NCI-H460 (cell line): ENCODE data around the gene CDH13. TPM values are rescaled to one million over a fixed set of nuclear protein-coding genes. Genes with fewer than 3 reads are reported as not detected.
"Not testable (repeated sequence)": the region's sequence is repeated elsewhere in the genome, so short reads cannot be mapped to it uniquely, and the experiment has no call there.

Experiments used
- DNase-seq: peaks from one replicate; pipeline ENCODE4 v3.0.0-alpha.2; 2016; ENCODE audit warnings: low read depth; ENCODE audit errors: extremely low read depth
- total RNA-seq: library from RNA; depleted of rRNA; stranded (reverse); fragments of >200 nt; shearing (Covaris generic); gene quantifications from 2 replicates; pipeline ENCODE4 v1.2.3, GENCODE V29; 2014

The CDH13 gene
- total RNA-seq, 1 experiment from 2014 or later: 123 TPM

DNA sequence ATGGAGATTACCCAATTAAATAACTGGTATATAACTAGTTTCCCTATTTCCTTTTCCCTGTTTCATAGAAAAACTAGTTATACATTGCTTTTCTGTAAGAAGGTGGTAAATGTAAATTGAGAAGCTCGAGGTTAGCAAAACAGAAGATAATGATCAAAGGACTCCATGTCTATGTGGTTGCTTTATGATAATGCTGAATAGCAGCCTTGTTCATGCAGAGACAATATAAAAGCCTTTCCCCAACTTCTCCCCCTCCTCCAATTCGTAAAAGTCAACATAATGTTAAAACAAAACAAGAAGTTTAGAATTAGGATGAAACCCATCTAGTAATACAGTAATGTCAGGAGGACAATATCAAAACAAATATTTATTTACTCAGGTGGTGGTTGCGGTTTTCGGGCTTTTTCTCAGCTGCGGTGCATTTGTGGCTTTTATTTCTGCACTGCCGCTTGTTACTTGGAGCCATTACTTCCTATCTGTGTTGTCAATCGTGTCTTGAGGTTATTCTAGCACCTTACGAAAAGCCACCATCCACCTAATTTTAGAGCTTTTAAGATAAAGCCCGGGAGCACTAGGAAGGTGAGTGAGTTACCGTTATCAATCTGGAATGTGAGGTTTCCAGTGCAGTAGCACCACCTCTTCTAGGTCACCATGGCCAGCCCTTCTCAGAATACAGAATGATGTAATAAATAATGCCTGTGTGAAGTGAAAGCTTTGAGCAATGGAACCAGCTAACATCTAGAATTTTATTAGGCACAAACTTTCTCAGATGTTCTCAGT, 297.5 kb downstream of the CDH13 start:
- DNase-seq: no peak

DNA sequence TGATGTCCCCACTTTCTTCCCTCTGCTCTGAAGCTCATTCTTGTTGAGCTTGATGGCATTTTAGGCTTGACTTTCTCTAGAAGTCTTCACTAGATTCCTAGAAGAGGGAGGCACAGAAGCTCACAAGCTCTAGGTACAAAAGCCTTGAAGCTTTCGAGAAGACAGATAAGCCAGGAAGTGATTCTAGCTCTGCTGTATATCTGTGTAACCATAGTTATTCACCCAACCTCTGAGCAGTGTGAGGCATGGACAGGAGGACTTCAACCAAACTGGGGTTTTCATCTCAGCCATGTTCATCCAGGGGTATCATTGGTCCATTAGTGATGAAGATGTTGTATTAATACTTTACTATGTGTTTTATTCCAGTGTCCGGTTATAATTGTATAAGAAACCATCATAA, 299.7 kb downstream of the CDH13 start:
- no peak for DNase-seq

DNA sequence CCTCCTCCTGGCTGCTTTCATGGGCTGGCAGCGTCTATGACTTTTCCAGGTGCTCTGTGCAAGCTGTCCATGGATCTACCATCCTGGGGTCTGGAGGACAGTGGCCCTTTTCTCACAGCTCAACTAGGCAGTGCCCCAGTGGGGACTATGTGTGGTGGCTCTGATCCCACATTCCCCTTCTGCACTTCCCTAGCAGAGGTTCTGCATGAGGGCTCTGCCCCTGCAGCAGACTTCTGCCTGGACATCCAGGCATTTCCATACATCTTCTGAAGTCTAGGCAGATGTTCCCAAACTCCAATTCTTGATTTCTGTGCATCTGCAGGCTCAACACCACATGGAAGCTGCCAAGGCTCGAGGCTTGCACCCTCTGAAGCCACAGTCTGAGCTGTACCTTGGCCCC, 307.2 kb downstream of the CDH13 start:
- DNase-seq: not testable (repeated sequence)

DNA sequence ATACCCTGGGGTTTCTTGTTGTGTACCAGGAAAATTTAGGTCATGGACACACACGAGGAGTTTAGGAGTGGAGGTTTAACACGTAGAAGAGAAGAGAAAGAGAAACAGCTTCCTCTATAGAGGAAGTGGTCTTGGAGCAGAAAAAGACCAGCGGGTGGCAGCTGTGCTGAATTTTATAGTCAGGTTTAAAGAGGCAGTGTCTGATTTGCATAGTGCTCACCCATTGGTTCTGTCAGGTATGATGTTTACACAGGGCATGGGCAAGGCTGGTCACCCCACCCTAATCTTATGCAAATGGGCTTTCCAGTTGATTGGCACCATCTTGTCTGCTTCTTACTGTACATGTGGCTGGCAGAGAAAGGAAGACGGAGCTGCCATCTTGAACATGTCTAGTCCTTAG, 309.0 kb downstream of the CDH13 start:
- no peak for DNase-seq

DNA sequence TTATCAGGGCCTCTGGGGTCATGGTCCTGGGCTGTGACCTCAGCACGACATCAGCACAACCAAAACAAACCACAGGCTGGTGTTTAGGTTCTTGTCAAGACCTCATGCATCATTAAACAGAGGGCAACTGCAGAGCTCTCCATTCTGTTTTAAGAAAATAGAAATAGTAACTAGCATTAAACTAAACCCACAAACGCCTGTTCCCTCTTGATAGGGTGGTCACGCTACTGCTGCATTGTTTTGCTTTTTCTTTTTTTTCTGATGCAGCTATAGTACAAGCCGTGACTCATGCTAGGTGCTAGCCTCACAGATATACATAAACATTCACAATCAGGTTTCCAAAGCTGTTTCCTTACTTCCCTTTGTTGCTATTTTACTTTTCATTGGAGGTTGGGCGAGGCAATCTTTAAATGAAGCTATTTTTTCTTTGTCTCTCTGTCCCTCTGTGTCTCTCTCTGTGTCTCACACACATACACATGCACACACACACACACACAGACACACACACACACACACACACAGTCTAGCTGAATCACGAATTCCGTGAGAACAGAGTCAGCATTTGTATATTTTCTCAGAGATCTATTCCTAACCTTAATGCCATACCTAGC, 310.3 kb downstream of the CDH13 start:
- no peak for DNase-seq

DNA sequence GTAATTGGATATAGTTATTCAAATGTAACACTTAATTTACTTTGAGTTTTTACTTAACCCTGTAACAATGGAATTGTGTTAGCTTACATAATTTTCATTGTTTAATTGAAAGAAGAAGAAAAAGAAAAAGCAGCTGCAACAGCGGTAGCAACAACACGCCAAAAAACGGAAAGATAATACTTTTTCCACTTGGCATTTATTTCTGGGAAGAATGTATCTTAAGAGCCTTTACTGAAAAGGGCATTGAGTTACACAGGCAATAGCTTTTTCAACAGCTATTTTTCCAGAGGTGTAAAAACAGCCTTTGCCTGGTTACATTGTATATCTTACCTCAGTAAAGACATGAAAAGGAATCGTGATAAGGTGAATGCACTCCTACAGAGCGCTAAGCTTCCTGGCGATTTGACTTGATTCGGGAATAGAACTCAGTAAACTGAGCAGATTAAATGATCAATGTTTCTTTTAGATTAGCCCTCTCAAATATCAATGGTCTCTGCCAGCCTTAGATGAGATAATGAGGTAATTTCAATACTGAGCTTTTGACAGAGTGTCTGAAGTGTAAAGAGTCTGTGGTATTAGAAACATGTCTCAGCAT, 311.3 kb downstream of the CDH13 start:
- DNase-seq: no peak

DNA sequence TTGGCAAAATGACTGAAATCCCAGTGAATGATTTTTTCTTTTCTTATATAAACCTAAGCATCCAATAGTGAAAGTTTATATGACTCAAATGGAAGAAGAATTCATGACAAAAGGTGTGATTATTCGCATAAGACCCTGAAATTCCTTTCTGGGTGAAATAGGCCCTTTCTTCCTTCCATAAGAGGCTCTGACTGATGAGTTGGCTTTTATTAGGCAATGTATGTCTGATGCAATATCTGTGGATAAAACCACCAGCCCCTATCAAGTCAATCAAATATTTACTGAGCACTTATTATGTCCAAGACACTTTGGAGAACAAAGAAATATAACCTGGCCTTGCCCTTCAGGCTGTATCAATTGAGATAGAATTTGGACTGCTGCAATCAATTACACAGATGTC, 316.6 kb downstream of the CDH13 start:
- peak; percentile 11 for DNase-seq

DNA sequence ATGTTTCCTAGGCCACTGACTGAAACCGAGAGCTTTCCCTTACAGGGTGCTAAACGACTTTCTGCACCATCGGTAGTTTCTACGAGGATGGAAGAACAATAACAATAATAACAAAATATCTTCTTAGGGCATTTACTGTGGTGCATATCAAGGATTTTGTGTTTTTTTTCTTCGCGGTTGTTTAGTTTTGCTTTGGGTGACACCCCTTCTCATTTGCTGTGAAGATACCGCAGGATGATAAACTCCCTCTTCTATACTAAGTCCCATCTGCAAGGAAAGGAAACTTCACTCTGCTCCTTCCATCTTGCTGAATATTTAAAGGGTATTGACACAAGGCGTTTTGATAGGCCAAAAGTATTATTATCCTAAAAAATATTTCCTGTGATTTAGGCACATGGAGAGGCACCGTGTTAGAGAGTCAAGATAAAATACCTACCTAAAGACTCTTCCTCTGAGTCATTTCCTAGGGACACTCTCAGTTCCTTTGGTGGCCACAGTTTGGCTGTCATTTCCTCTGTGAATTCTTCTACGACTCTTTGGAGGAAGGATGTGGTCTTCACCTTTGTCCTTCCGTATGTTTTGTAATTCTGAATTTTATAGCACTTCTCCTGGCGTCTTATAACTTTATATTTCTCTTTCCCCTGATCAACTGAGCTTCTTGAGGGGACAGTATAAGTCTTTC, 318.8 kb downstream of the CDH13 start:
- DNase-seq: no peak

DNA sequence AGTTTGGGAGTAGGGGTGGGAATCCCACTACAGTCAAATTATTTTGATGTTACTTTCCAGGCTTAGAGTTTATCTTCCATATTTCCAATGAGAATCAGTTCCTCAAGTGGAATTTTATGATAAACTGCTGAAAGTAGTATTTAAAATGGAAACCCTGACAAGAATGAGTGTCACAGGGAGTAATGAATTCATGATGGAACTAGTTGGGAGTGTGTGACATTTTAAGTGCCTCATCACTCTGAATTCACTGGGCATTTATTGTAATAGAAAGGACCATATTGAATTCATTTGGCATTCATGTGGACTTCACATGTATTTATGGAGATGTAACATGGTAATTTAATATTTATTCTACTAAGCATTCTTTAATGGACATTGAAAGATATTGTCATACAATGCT, 320.9 kb downstream of the CDH13 start:
- no peak for DNase-seq

DNA sequence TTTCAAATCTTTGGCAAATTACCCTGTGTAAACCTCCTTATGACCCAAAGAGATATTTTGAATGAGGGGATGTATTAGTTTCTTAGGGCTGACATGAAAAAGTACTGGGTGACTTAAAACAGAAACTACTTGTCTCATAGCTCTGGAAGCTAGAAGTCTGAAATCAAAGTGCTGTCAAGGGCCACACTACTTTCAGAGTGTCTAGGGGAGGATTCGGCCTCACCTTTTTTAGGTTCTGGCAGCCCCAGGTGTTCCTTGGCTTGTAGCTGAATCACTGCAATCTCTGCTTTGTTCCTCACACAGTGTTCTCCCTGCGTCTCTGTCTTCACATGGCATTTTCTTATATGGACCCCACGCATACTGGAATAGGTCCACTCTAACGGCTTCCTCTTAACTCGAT, 322.2 kb downstream of the CDH13 start:
- no peak for DNase-seq

DNA sequence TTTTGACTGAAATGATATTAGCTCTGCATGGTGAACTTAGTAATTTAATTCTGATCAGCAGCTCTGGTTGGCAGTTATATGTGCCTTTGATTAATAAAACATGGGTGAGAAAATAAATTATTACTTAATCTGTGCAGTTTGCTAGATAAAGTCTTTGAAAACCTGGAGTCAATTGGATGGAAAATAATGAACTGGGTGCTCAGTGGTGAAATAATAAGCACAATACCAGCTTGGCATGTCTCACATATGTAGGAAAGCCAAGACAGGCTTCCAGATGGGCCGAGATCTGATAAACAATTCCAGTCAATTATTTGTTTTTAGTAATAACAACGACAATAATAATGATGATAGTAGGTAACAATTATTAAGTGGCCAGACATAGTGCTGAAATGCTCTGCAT, 326.7 kb downstream of the CDH13 start:
- no peak for DNase-seq

DNA sequence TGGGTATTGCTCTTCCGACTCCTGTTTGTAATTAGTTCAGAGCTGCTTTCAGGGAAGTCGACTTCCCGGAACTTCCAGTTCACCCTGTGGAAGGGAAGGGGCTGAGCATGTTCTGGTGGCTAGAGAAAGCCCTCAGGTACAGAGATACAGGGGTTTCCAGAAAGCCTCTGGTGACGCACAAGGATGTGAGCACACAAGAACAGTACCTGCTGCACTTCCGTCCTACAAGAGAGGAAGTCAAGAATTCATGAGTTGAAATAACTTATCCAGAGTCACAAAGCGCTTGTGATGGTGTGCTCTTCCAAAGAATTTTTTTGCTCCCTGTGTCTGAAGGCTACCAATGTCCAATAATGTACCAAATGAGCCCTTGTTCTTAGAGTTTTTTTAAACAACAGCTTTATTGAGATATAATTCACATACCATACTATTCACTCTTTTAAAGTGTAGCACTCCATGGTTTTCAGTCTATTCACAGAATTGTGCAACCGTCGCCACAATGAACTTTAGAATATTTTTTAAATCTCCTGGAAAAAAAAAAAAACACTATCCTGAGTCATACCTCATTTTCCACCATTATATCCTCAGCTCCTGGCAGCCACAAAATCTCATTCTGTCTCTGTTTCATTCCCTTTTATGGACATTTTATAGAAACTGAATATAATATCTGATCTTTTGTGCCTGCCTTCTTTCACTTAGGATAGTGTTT, 327.6 kb downstream of the CDH13 start:
- DNase-seq: no peak

DNA sequence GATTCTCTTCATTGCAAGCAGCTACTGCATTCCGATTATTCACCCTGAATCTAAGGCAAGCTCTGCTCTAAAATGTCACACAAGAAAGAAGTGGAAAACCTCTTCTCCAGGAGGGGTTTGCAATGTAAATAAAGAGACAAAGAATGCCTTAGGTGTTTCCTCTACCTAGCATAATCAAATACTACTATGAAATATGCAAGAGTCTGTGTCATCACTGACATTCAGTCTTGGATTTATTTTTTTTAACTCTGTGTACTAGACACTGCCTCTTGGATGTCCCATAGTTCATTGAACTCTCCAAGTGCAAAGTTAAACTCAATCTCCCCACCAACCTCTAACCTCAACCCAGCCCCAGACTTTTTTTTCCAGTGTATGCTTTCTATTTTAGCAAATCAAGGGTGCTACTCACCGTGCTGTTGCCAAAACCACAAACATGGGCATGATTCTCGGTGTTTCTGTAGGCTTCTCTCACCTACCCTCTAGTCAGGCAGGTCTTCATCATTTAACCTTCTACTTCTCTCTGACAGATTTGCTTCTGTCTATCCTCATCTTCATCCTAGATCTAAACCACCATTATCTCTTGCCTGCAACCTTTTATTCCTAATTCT, 329.1 kb downstream of the CDH13 start:
- no peak for DNase-seq

DNA sequence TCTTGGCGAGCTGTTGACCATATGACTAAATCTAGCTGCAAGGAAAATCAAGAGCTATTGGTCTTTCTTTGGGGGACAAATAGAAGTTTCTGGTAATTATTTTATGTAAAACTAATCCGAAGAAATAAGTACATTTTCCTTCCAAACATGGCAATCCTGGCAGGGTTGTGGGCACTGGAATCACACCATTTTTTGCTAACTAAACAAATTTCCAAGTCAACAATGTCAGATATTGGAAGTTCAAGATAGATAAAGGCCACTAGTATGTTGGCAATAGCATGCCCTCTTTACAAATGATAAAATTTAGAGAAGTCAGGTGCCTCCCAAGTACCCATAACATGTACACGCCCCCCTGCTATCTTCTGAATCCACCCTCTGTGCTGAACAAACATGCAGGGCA, 330.4 kb downstream of the CDH13 start:
- DNase-seq: no peak

DNA sequence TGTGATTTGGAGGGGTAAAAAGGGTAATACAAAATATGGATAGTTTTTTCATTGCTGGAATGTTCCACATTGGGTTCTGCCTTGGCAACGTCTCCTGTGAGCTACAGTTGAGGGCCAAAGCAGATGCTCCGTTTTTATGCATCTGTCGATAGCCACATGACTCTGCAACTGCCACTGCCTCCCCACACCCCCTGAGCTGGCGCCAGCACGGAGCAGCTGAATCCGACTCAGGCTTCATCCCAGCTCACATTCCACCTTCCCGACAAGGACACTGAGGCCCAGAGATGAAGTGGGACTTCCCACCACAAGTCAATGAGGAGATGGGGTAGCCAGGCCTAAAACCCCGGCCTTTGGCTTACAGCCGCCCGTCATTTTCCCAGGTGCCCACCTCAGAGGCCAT, 334.1 kb downstream of the CDH13 start:
- no peak for DNase-seq

DNA sequence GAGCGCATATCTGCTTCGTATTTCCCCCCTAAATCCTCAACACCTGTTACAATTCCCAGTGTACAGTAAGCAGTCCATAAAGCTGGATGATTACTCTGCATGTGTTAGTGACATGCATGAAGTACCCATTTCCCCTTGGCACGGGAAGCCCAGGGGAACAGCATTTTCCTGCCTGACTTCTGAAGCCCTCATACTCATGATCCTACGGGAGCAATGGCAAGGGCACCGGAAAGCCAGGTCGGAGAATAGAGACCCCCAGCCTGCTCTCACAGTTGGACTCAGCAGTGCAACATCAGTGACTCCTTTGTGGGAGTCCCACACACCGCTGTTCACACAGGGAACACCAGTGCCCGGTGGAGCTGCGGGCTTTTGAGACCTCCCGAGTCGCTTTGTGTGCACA, 336.9 kb downstream of the CDH13 start:
- DNase-seq: no peak

DNA sequence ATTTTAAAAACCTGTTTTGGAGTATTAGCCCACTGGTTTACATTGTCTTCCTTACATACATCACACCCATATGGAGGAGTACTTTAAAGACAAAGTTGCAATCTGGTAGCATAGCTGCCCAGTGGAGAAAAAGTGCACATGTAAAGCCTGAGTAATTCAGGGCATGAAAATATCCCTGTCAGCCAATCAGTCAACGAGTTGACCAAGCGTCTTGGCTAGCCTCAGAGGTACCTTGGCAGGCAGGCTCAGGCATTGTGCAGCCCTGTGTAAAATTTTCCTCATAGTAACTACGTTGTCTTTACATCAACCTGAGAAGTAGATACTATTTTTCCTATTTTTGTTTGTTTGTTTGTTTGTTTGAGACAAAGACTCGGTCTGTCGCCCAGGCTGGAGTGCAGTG, 339.0 kb downstream of the CDH13 start:
- DNase-seq: no peak

DNA sequence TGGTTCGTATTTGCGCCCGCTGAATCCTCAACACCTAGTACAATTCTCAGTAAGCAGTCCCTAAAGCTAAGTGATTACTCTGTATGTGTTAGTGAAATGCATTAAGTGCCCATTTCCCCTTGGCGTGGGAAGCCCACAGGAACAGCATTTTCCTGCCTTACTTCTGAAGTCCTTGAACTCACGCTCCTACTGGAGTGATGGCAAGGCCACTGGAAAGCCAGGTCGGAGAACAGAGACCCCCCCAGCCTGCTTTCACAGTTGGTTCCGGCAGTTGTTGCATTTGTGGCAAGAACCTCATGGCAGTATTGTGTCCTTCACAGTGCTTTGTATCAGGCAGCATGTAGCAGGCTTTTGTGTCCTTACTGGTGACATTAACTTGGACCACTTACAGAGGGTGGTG, 340.7 kb downstream of the CDH13 start:
- no peak for DNase-seq

DNA sequence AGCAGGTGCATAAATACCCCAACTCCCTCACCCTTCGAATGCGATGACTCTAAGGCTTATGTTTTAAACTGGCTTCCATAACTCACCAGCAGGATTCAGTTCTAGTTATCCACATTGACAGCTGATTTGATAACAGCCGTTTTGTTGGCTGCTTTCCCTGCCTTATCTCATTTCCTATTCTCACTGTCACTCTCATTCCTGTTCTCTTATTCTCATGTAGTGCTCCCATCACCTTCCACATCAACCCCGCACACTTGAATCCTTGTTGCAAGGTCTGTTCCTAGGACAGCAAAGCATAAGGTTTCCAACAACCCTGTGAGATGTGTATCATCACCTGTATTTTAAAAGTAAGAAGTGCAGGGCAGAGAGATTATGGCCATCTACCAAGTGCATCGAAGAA, 344.4 kb downstream of the CDH13 start:
- DNase-seq: no peak

DNA sequence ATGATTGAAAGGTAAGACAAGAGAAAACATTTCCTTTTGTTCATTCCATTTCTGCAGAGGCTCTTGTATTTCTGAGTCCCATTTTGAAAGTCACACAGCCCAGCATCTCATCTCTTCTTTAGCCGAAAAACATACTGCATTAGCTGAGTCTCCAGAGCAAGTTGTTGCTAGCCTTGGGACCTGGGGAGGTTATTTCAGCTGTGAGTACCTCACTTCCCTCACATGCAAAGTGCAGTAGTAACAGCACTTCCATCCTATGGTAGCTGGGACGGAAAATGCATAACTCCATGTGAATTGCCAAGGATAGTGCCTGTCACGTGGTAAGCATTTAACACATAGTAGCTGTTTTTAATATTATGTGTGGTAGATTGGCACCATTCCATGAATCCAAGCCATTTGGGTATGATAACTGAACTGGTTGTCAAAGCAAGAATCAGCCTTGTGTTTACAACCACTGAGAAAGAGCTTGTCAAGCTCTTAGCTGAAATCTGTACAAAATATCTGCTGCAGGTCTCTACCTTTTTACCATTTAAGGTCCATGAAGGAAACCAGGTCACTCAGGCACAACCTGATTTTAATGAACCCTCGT, 345.7 kb downstream of the CDH13 start:
- no peak for DNase-seq
